H9 (cell line): Measurements from ENCODE around the gene PAGE4. TPM values are rescaled to one million over a fixed set of nuclear protein-coding genes. Genes with fewer than 3 reads are reported as not detected.

Experiments
- DNase-seq: peaks from one replicate; pipeline ENCODE4 v3.0.0-alpha.2; 2017
- H2AFZ ChIP-seq: one replicate; pipeline ENCODE4 v1.6.1; 2013; ENCODE audit warnings: mild to moderate bottlenecking, low read length, control low read depth, moderate library complexity
- H2AK5ac ChIP-seq: 2 replicates; pipeline ENCODE4 v1.6.1; 2013; ENCODE audit warnings: low read length, control low read depth, mixed read lengths; ENCODE audit not compliant: insufficient read length
- H2BK120ac ChIP-seq: one replicate; pipeline ENCODE4 v1.6.1; 2013; ENCODE audit warnings: low read depth, mild to moderate bottlenecking, low read length, control low read depth, inconsistent platforms; ENCODE audit not compliant: poor library complexity, severe bottlenecking
- H2BK12ac ChIP-seq: 2 replicates; pipeline ENCODE4 v1.6.1; 2013; ENCODE audit warnings: low read length, control low read depth, mixed read lengths, low read depth; ENCODE audit not compliant: insufficient read length
- H2BK15ac ChIP-seq: 2 replicates; pipeline ENCODE4 v1.6.1; 2013; ENCODE audit warnings: low read depth, low read length, control low read depth
- H2BK20ac ChIP-seq: one replicate; pipeline ENCODE4 v1.6.1; 2013; ENCODE audit warnings: low read depth, mild to moderate bottlenecking, low read length, control low read depth, inconsistent platforms; ENCODE audit not compliant: poor library complexity, severe bottlenecking
- H2BK5ac ChIP-seq: 2 replicates; pipeline ENCODE4 v1.6.1; 2013; ENCODE audit warnings: low read length, control low read depth, mixed read lengths; ENCODE audit not compliant: insufficient read length
- H3K14ac ChIP-seq: 2 replicates; pipeline ENCODE4 v1.6.1; 2013; ENCODE audit warnings: low read length, control low read depth; ENCODE audit not compliant: insufficient read depth
- H3K18ac ChIP-seq: 2 replicates; pipeline ENCODE4 v1.6.1; 2013; ENCODE audit warnings: low read depth, mild to moderate bottlenecking, mixed read lengths, low read length, control low read depth; ENCODE audit not compliant: insufficient read length
- H3K23ac ChIP-seq: 2 replicates; pipeline ENCODE4 v1.6.1; 2013; ENCODE audit warnings: low read length, control low read depth, mixed read lengths, low read depth; ENCODE audit not compliant: insufficient read length
- H3K23me2 ChIP-seq: 2 replicates; pipeline ENCODE4 v1.6.1; 2013; ENCODE audit warnings: low read depth, mild to moderate bottlenecking, mixed read lengths, low read length, control low read depth; ENCODE audit not compliant: insufficient read length, poor library complexity, severe bottlenecking
- H3K27ac ChIP-seq: 2 replicates; pipeline ENCODE4 v1.5.1; 2013; ENCODE audit warnings: low read length, control low read depth, mixed read lengths, low read depth; ENCODE audit not compliant: insufficient read length
- H3K27me3 ChIP-seq: 2 replicates; pipeline ENCODE4 v1.6.1; 2013; ENCODE audit warnings: low read length, control low read depth, inconsistent platforms; ENCODE audit not compliant: insufficient read depth
- H3K4ac ChIP-seq: 2 replicates; pipeline ENCODE4 v1.6.1; 2013; ENCODE audit warnings: low read depth, mild to moderate bottlenecking, control low read depth, inconsistent platforms, low read length, moderate library complexity
- H3K4me1 ChIP-seq: 2 replicates; pipeline ENCODE4 v1.6.1; 2013; ENCODE audit warnings: low read length, control low read depth, inconsistent platforms; ENCODE audit not compliant: insufficient read depth
- H3K4me2 ChIP-seq: 2 replicates; pipeline ENCODE4 v1.6.1; 2013; ENCODE audit warnings: low read length, control low read depth, mixed read lengths; ENCODE audit not compliant: insufficient read length, insufficient read depth
- H3K56ac ChIP-seq: 2 replicates; pipeline ENCODE4 v1.6.1; 2013; ENCODE audit warnings: low read depth, mild to moderate bottlenecking, mixed read lengths, low read length, control low read depth; ENCODE audit not compliant: insufficient read length
- H3K79me1 ChIP-seq: 2 replicates; pipeline ENCODE4 v1.6.1; 2013; ENCODE audit warnings: low read depth, mild to moderate bottlenecking, moderate library complexity, low read length, control low read depth, inconsistent platforms; ENCODE audit not compliant: insufficient read depth, poor library complexity, severe bottlenecking
- H3K79me2 ChIP-seq: 2 replicates; pipeline ENCODE4 v1.6.1; 2013; ENCODE audit warnings: low read length, control low read depth, inconsistent platforms; ENCODE audit not compliant: insufficient read depth
- H3K9ac ChIP-seq: 2 replicates; pipeline ENCODE4 v1.6.1; 2013; ENCODE audit warnings: low read length, control low read depth, mixed read lengths; ENCODE audit not compliant: insufficient read length; ENCODE audit errors: extremely low read depth
- H3K9me3 ChIP-seq: one replicate; pipeline ENCODE4 v1.6.1; 2013; ENCODE audit warnings: low read depth, low read length, inconsistent platforms; ENCODE audit not compliant: control insufficient read depth
- H3T11ph ChIP-seq: one replicate; pipeline ENCODE4 v1.6.1; 2013; ENCODE audit warnings: mild to moderate bottlenecking, low read length, control low read depth, inconsistent platforms
- H4K20me1 ChIP-seq: one replicate; pipeline ENCODE4 v1.6.1; 2013; ENCODE audit not compliant: control insufficient read depth, insufficient read length, insufficient read depth
- H4K5ac ChIP-seq: 2 replicates; pipeline ENCODE4 v1.6.1; 2013; ENCODE audit warnings: low read depth, mild to moderate bottlenecking, mixed read lengths, low read length, control low read depth; ENCODE audit not compliant: insufficient read length
- H4K8ac ChIP-seq: replicated peaks from 2 replicates; pipeline ENCODE4 v1.6.1; 2013; ENCODE audit warnings: low read length, control low read depth, mixed read lengths, low read depth; ENCODE audit not compliant: insufficient read length
- H4K91ac ChIP-seq: 2 replicates; pipeline ENCODE4 v1.6.1; 2013; ENCODE audit warnings: low read depth, mild to moderate bottlenecking, moderate library complexity, mixed read lengths, low read length, control low read depth; ENCODE audit not compliant: insufficient read length
- H3K27ac Mint-ChIP-seq, 3 experiments: 2 replicates in 2 of 3; 3 replicates in 1 of 3; pipeline ENCODE4 v1.8.0; 2020 to 2021; ENCODE audit warnings: mixed read lengths in 3 of 3, mild to moderate bottlenecking in 1 of 3, moderate library complexity in 1 of 3
- H3K27me3 Mint-ChIP-seq: 2 replicates; pipeline ENCODE4 v1.8.0; 2021; ENCODE audit warnings: low read depth, mild to moderate bottlenecking, moderate library complexity, mixed read lengths
- H3K36me3 Mint-ChIP-seq, 3 experiments: 2 replicates in 2 of 3; 3 replicates in 1 of 3; pipeline ENCODE4 v1.8.0; 2020 to 2021; ENCODE audit warnings: low read depth in 3 of 3, mixed read lengths in 3 of 3; ENCODE audit not compliant: insufficient read depth in 1 of 3
- H3K4me1 Mint-ChIP-seq, 2 experiments: 2 replicates each; pipeline ENCODE4 v1.8.0; 2020; ENCODE audit warnings: mixed read lengths in 2 of 2
- H3K4me3 Mint-ChIP-seq, 2 experiments: 2 replicates in 1 of 2; 3 replicates in 1 of 2; pipeline ENCODE4 v1.8.0; 2020 to 2021; ENCODE audit warnings: mild to moderate bottlenecking in 2 of 2, mixed read lengths in 2 of 2, moderate library complexity in 1 of 2
- H3K9me3 Mint-ChIP-seq, 2 experiments: 2 replicates in 1 of 2; 3 replicates in 1 of 2; pipeline ENCODE4 v1.8.0; 2020; ENCODE audit warnings: mild to moderate bottlenecking in 2 of 2, mixed read lengths in 2 of 2, moderate library complexity in 1 of 2
- CTCF ChIP-seq: fragments of 200-600 bp; sonication (generic); conservative IDR thresholded peaks from 3 replicates; pipeline ENCODE4 v1.8.0; 2021; ENCODE audit warnings: antibody characterized with exemption, mild to moderate bottlenecking
- WGBS: extraction: QIAGEN DNeasy Blood & Tissue Kit; methylation state at CpG from one replicate; pipeline ENCODE4 v1.1.7; 2013; ENCODE audit warnings: missing lambda C conversion rate, low lambda C conversion rate, mixed read lengths; ENCODE audit not compliant: insufficient read length; ENCODE audit errors: extremely low coverage; 5-methylcytosine and 5-hydroxymethylcytosine counted together
- total RNA-seq: library from RNA; stranded (reverse); gene quantifications from 2 replicates; pipeline ENCODE4 v1.2.1, GENCODE V29; 2021

Gene PAGE4
- total RNA-seq, 1 experiment from 2014 or later = 0.57 TPM

- Histone ChIP-seq H2BK5ac (no peak overlapping the region), H2BK15ac (no peak overlapping the region), H3K79me1 (no peaks in the 10 kb centered on the region), H4K20me1 (no peaks in the 10 kb centered on the region), H3K4me2 (no peak overlapping the region), H3K23ac (no peak overlapping the region), H2BK20ac (no peak overlapping the region), H3K56ac (no peak overlapping the region), H3K27me3 (no peaks in the 10 kb centered on the region), H3K23me2 (no peaks in the 10 kb centered on the region), H3K9me3 (peaks cover 30% of the 10 kb centered on the region), H2AFZ (no peak overlapping the region), H2BK120ac (no peak overlapping the region), H3K27ac (no peak overlapping the region), H4K8ac (no peak overlapping the region), H3K4me1 (no peaks in the 10 kb centered on the region), H3K18ac (no peak overlapping the region), H4K5ac (no peak overlapping the region), H3K9ac (no peak overlapping the region), H3T11ph (no peak overlapping the region), H3K79me2 (no peaks in the 10 kb centered on the region), H4K91ac (no peak overlapping the region), H2BK12ac (no peak overlapping the region), H3K14ac (no peak overlapping the region), H2AK5ac (no peak overlapping the region), H3K4ac (no peak overlapping the region)
- no peak overlapping the region for H3K4me3 Mint-ChIP-seq
- H3K36me3 Mint-ChIP-seq = no peaks in the 10 kb centered on the region; a peak in 1 of 7 replicates
- peaks cover 39 to 48% of the 10 kb centered on the region in 2 experiments for H3K9me3 Mint-ChIP-seq
- no peak for TF ChIP-seq CTCF
- no peaks in the 10 kb centered on the region for H3K4me1 Mint-ChIP-seq
- no peak for DNase-seq
- no peak overlapping the region for H3K27ac Mint-ChIP-seq
- no peaks in the 10 kb centered on the region; the same call in 1 of the 2 replicates for H3K27me3 Mint-ChIP-seq
- WGBS = no CpG with 5 or more reads among the region's 1 CpG
Observed at GRCh38 chrX:49784747-49785280, 44.3 kb upstream of the PAGE4 start.
